K562 (cell line): Measurements from ENCODE around the gene ASMTL. TPM values are rescaled to one million over a fixed set of nuclear protein-coding genes. Genes with fewer than 3 reads are reported as not detected.

Source experiments
- ATAC-seq: fragments of 200-7000 bp; cut with Tn5 transposase; 3 replicates; pipeline ENCODE4 v1.9.1; 2020; ENCODE audit warnings: moderate library complexity
- BruUV-seq: library from RNA; stranded (reverse); fragments of 400-500 nt; replicated peaks from 2 replicates; lab custom pipeline; 2021; lab: Mats Ljungman, UMichigan
- CTCF ChIA-PET: fragments of 300-600 bp; formaldehyde crosslinking; extraction: SDS; loops from one replicate; lab custom pipeline; 2021; ENCODE audit warnings: low intra/inter-chr PET ratio; lab: Yijun Ruan, JAX
- POLR2A ChIA-PET: fragments of 300-600, 350-650 bp; sonication (Branson Sonifier 250); formaldehyde crosslinking; extraction: SDS; loops from one replicate; lab custom pipeline; 2021; ENCODE audit warnings: antibody characterized with exemption, inconsistent platforms; lab: Yijun Ruan, JAX
- DNase-seq, 4 experiments: peaks; one replicate each; pipeline versions ENCODE4 v3.0.0 to v3.0.0-alpha.2; 2011 to 2018; ENCODE audit warnings: low spot score in 3 of 4, mixed read lengths in 3 of 4; ENCODE audit errors: extremely low read depth in 1 of 4
- FAIRE-seq: peaks from 2 replicates; lab custom pipeline; 2011; peaks lifted over from hg19 to GRCh38; lab: Jason Lieb, UNC
- H2AFZ ChIP-seq: 2 replicates; pipeline ENCODE4 v1.6.0; 2011; ENCODE audit warnings: low read depth, low read length, control low read depth, inconsistent platforms
- H3K27ac ChIP-seq: fragments of 200-600 bp; 3 replicates; pipeline ENCODE4 v1.8.0; 2011; ENCODE audit warnings: low read depth, mild to moderate bottlenecking, control low read depth, inconsistent platforms, low read length, moderate library complexity, mixed read lengths; ENCODE audit errors: extremely low read depth
- H3K27me3 ChIP-seq, 2 experiments: fragments of 300-600 bp in 1 of 2; 2 replicates in 1 of 2; 3 replicates in 1 of 2; pipeline versions ENCODE4 v1.6.0 to v1.8.0; 2011; ENCODE audit warnings: inconsistent platforms in 2 of 2, low read length in 2 of 2, mild to moderate bottlenecking in 1 of 2, mixed read lengths in 1 of 2, moderate library complexity in 1 of 2; ENCODE audit not compliant: control insufficient read depth in 2 of 2, insufficient read depth in 2 of 2
- H3K36me3 ChIP-seq: fragments of 300-600 bp; 3 replicates; pipeline ENCODE4 v1.8.0; 2011; ENCODE audit warnings: mild to moderate bottlenecking, low read length, inconsistent platforms; ENCODE audit not compliant: control insufficient read depth, insufficient read depth
- H3K4me1 ChIP-seq, 2 experiments: fragments of 200-600 bp in 1 of 2; replicated peaks in 1 of 2; 2 replicates in 1 of 2; 3 replicates in 1 of 2; pipeline versions ENCODE4 v1.5.1 to v1.8.0; 2011; ENCODE audit warnings: inconsistent platforms in 2 of 2, low read length in 2 of 2, mild to moderate bottlenecking in 1 of 2, mixed read lengths in 1 of 2, moderate library complexity in 1 of 2; ENCODE audit not compliant: control insufficient read depth in 2 of 2, insufficient read depth in 2 of 2
- H3K4me2 ChIP-seq: 2 replicates; pipeline ENCODE4 v1.6.1; 2011; ENCODE audit warnings: low read length, control low read depth, inconsistent platforms, mixed read lengths; ENCODE audit not compliant: insufficient read depth
- H3K4me3 ChIP-seq: fragments of 200-600 bp; sonication (generic), shearing (Covaris generic); 2 replicates; pipeline ENCODE4 v1.5.1; 2016; ENCODE audit warnings: control low read depth, inconsistent platforms
- H3K79me2 ChIP-seq: fragments of 200-600 bp; 3 replicates; pipeline ENCODE4 v1.8.0; 2011; ENCODE audit warnings: low read length, inconsistent platforms; ENCODE audit not compliant: control insufficient read depth, insufficient read depth
- H3K9ac ChIP-seq, 2 experiments: 2 replicates each; pipeline versions ENCODE4 v1.6.0 to v1.6.1; 2011; ENCODE audit warnings: low read depth in 2 of 2, low read length in 2 of 2, control low read depth in 1 of 2, inconsistent platforms in 1 of 2, mild to moderate bottlenecking in 1 of 2, mixed read lengths in 1 of 2; ENCODE audit not compliant: insufficient read depth in 1 of 2
- H3K9me1 ChIP-seq: one replicate; pipeline ENCODE4 v1.6.0; 2011; ENCODE audit warnings: inconsistent platforms, mild to moderate bottlenecking, low read length, moderate library complexity; ENCODE audit not compliant: control insufficient read depth, insufficient read depth
- H3K9me3 ChIP-seq: replicated peaks from 2 replicates; pipeline ENCODE4 v1.5.1; 2011; ENCODE audit warnings: low read depth, low read length, inconsistent platforms; ENCODE audit not compliant: control insufficient read depth, insufficient read depth
- H4K20me1 ChIP-seq: replicated peaks from 2 replicates; pipeline ENCODE4 v1.6.1; 2011; ENCODE audit warnings: low read length, inconsistent platforms, mixed read lengths; ENCODE audit not compliant: control insufficient read depth, insufficient read depth
- BHLHE40 ChIP-seq: IDR thresholded peaks from 2 replicates; pipeline ENCODE4 v1.6.1; 2011; ENCODE audit warnings: low read length, improper control_type of control experiment
- EGR1 ChIP-seq: fragments of 450-650 bp; conservative IDR thresholded peaks from 2 replicates; pipeline ENCODE4 v1.6.1; 2017; ENCODE audit warnings: mild to moderate bottlenecking
- ELF4 ChIP-seq: fragments of 450-650 bp; formaldehyde crosslinking; IDR thresholded peaks from 2 replicates; pipeline ENCODE4 v1.4.0; 2022; ENCODE audit warnings: missing genetic modification characterization
- HDAC1 ChIP-seq, 2 experiments: fragments of 450-650 bp; IDR thresholded peaks; 2 replicates each; pipeline ENCODE4 v1.6.1; 2016 to 2017; ENCODE audit warnings: inconsistent platforms in 1 of 2, mild to moderate bottlenecking in 1 of 2, moderate library complexity in 1 of 2
- MECOM ChIP-seq: fragments of 250-450 bp; sonication (Bioruptor Pico); IDR thresholded peaks from 2 replicates; pipeline ENCODE4 v1.8.0; 2022; ENCODE audit warnings: inconsistent platforms
- NR2C1 ChIP-seq, 2 experiments: fragments of 450-650 bp; IDR thresholded peaks; 2 replicates each; pipeline ENCODE4 v1.6.1; 2017; ENCODE audit warnings: mild to moderate bottlenecking in 2 of 2, antibody characterized with exemption in 1 of 2, inconsistent platforms in 1 of 2, missing compliant biosample characterization in 1 of 2, missing genetic modification characterization in 1 of 2
- OTX1 ChIP-seq: fragments of 450-650 bp; formaldehyde crosslinking; IDR thresholded peaks from 2 replicates; pipeline ENCODE4 v1.4.0; 2022; ENCODE audit warnings: mild to moderate bottlenecking
- RB1 ChIP-seq: fragments of 450-650 bp; IDR thresholded peaks from 2 replicates; pipeline ENCODE4 v1.6.1; 2017; ENCODE audit warnings: low read depth, mild to moderate bottlenecking
- STAG1 ChIP-seq: sonication (generic); formaldehyde crosslinking; IDR thresholded peaks from 2 replicates; pipeline ENCODE4 v1.5.0; 2020; ENCODE audit warnings: missing genetic modification reagents, borderline replicate concordance
- THRAP3 ChIP-seq: fragments of 450-650 bp; IDR thresholded peaks from 2 replicates; pipeline ENCODE4 v1.6.1; 2016; ENCODE audit warnings: mild to moderate bottlenecking, inconsistent platforms, borderline replicate concordance
- ZBTB26 ChIP-seq: fragments of 450-650 bp; formaldehyde crosslinking; IDR thresholded peaks from 2 replicates; pipeline ENCODE4 v1.4.0; 2022; ENCODE audit warnings: missing genetic modification characterization
- ZNF445 ChIP-seq: fragments of 250-450 bp; sonication (Bioruptor Pico); IDR thresholded peaks from 2 replicates; pipeline ENCODE4 v1.4.0; 2020; ENCODE audit warnings: low read depth, mild to moderate bottlenecking, moderate library complexity
- ZNF740 ChIP-seq, 3 experiments: fragments of 200-800 bp in 1 of 3; sonication (Bioruptor generic) in 1 of 3; sonication (generic) in 1 of 3; formaldehyde crosslinking in 1 of 3; IDR thresholded peaks; 2 replicates each; pipeline versions ENCODE4 v1.6.1 to v1.8.0; 2016 to 2022; ENCODE audit warnings: mild to moderate bottlenecking in 2 of 3, missing compliant biosample characterization in 2 of 3, missing genetic modification characterization in 2 of 3, missing genetic modification reagents in 1 of 3
- WGBS: fragments of 100-300 bp; shearing (Covaris generic); methylation state at CpG from one replicate; pipeline ENCODE4 v1.1.6; 2016; ENCODE audit warnings: low coverage, mixed read lengths; ENCODE audit not compliant: insufficient coverage; ENCODE audit errors: missing lambda C conversion rate; 5-methylcytosine and 5-hydroxymethylcytosine counted together
- in situ Hi-C: fragments of 300-500 bp; cut with MboI; formaldehyde crosslinking; loops from 4 replicates; pipeline ENCODE4 v1.15.0; 2018; ENCODE audit warnings: inconsistent platforms, mixed read lengths
- intact Hi-C: fragments of 100-400 bp; cut with micrococcal nuclease; formaldehyde crosslinking; loops from 2 replicates; pipeline ENCODE4 v1.14.2; 2022
- polyA plus RNA-seq, 8 experiments: library from polyadenylated mRNA; depleted of rRNA in 4 of 8; stranded (reverse) in 5 of 8; unstranded in 3 of 8; fragments of >200 nt; fragmentation: Nextera tagmentation in 2 of 8; fragmentation: Illumina TruSeq in 1 of 8; extraction: Ambion mirVana in 2 of 8; extraction: Trizol in 1 of 8; gene quantifications; 2 replicates each; pipeline versions ENCODE4 v1.2.1 to v1.2.3, GENCODE V29; 2011 to 2014; ENCODE audit warnings: inconsistent platforms in 1 of 8, missing spikeins in 1 of 8
- total RNA-seq, 7 experiments: library from RNA; depleted of rRNA in 6 of 7; stranded (reverse); fragments of >200 nt in 6 of 7; fragmentation: Illumina TruSeq in 2 of 7; extraction: Trizol in 2 of 7; gene quantifications; 2 replicates each; pipeline versions ENCODE4 v1.2.1 to v1.2.3, GENCODE V29; 2011 to 2021; ENCODE audit warnings: low replicate concordance in 1 of 7
- TF ChIP-seq, protein P1 (sequence below): IDR thresholded peaks from 2 replicates; pipeline ENCODE4 v1.6.1; 2016; ENCODE audit warnings: missing genetic modification characterization, missing compliant biosample characterization
- TF ChIP-seq, protein P2 (sequence below), 2 experiments: fragments of 450-650 bp; IDR thresholded peaks; 2 replicates each; pipeline ENCODE4 v1.6.1; 2016

ASMTL gene
- total and polyA plus RNA-seq, 9 of the 15 experiments (the other 6 are each of a cell fraction or from before 2014, with no cell fraction given) = 0.56 to 20.6 (median 7.6) TPM

- H3K4me1 ChIP-seq = peaks cover 0 to 43% of the 10 kb centered on the region in 2 experiments; a peak in 3 of 5 replicates
- no TSS peak for BruUV-seq
- peak; percentile 26 for FAIRE-seq
- H3K4me2 ChIP-seq = peak overlapping the region; percentile 72
- H3K9me3 ChIP-seq = no peaks in the 10 kb centered on the region
- CTCF ChIA-PET = no interaction called here
- H2AFZ ChIP-seq = no peak overlapping the region
- H3K27me3 ChIP-seq = no peaks in the 10 kb centered on the region
- H3K9ac ChIP-seq = peak overlapping the region; percentile 83 to 86
- peak in 1 of 4 experiments; percentile 18 for DNase-seq
- in situ Hi-C loops (no loop called here), intact Hi-C loops (no loop called here)
- peak overlapping the region; percentile 43; the same call in 1 of the 3 replicates for H3K27ac ChIP-seq
- peaks cover 43% of the 10 kb centered on the region for H3K79me2 ChIP-seq
- H3K9me1 ChIP-seq = peaks cover 6% of the 10 kb centered on the region
- peak overlapping the region; percentile 50; the same call in 1 of the 2 replicates for H3K4me3 ChIP-seq
- ATAC-seq = no peak
- H4K20me1 ChIP-seq = peaks cover 20% of the 10 kb centered on the region
- 13% methylated on average over 5 of the region's 16 CpGs for WGBS
- peaks cover 24% of the 10 kb centered on the region; the same call in 1 of the 3 replicates for H3K36me3 ChIP-seq
- POLR2A ChIA-PET = no interaction called here
- TF ChIP-seq OTX1 (CRISPR knock-in tag) (0 out of 2 replicates have a peak, but pooled peaks have one; percentile 58), BHLHE40 (no peak), STAG1 (CRISPR knock-in tag) (no peak), MECOM (CRISPR knock-in tag) (no peak), RB1 (no peak), ZBTB26 (CRISPR knock-in tag) (peak; percentile 82; the same call in 1 of the 2 replicates), THRAP3 (0 out of 2 replicates have a peak, but pooled peaks have one; percentile 34), HDAC1 (IDR thresholded peaks at IDR 0.05) (peak in 1 of 2 experiments; percentile 53; a peak in 2 of 4 replicates), NR2C1 (IDR thresholded peaks at IDR 0.05) (peak; percentile 15; the same call in 1 of the 2 replicates), NR2C1 (tag; IDR thresholded peaks at IDR 0.05) (no peak), EGR1 (peak; percentile 38; the same call in 1 of the 2 replicates), ELF4 (peak; percentile 70; the same call in 1 of the 2 replicates), ZNF445 (CRISPR knock-in tag) (no peak), ZNF740 (CRISPR knock-in tag; IDR thresholded peaks at IDR 0.05) (no peak), ZNF740 (tag; IDR thresholded peaks at IDR 0.05) (no peak)
- TF ChIP-seq, protein P1, sequence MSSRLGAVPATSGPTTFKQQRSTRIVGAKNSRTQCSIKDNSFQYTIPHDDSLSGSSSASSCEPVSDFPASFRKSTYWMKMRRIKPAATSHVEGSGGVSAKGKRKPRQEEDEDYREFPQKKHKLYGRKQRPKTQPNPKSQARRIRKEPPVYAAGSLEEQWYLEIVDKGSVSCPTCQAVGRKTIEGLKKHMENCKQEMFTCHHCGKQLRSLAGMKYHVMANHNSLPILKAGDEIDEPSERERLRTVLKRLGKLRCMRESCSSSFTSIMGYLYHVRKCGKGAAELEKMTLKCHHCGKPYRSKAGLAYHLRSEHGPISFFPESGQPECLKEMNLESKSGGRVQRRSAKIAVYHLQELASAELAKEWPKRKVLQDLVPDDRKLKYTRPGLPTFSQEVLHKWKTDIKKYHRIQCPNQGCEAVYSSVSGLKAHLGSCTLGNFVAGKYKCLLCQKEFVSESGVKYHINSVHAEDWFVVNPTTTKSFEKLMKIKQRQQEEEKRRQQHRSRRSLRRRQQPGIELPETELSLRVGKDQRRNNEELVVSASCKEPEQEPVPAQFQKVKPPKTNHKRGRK (tag) = peak; percentile 69
- TF ChIP-seq, protein P2, sequence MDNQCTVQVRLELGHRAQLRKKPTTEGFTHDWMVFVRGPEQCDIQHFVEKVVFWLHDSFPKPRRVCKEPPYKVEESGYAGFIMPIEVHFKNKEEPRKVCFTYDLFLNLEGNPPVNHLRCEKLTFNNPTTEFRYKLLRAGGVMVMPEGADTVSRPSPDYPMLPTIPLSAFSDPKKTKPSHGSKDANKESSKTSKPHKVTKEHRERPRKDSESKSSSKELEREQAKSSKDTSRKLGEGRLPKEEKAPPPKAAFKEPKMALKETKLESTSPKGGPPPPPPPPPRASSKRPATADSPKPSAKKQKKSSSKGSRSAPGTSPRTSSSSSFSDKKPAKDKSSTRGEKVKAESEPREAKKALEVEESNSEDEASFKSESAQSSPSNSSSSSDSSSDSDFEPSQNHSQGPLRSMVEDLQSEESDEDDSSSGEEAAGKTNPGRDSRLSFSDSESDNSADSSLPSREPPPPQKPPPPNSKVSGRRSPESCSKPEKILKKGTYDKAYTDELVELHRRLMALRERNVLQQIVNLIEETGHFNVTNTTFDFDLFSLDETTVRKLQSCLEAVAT (IDR thresholded peaks at IDR 0.05) = 0 out of 4 replicates have a peak, but pooled peaks of 1 of the 2 experiments have one; percentile 38
Observed at GRCh38 chrX:1393871-1394615, 58.7 kb downstream of the ASMTL start.
